ENCODE data around the gene KPNA6. TPM values are rescaled to one million over a fixed set of nuclear protein-coding genes. Genes with fewer than 3 reads are reported as not detected.
"Not testable (repeated sequence)": the region's sequence is repeated elsewhere in the genome, so short reads cannot be mapped to it uniquely, and the experiment has no call there.

Gene KPNA6
- total RNA-seq, 1 experiment from 2014 or later = 104 TPM

GRCh38 chr1:32077451-32077850, 30.4 kb upstream of the KPNA6 start:
- H3K4me1 Mint-ChIP-seq = peaks cover 4% of the 10 kb centered on the region
- H3K36me3 Mint-ChIP-seq = peaks cover 45% of the 10 kb centered on the region
- ChIA-PET POLR2A (no interaction called here), CTCF (no interaction called here)
- no peak for ATAC-seq
- no peak for DNase-seq (ENCODE audit: low spot score)
- H3K27me3 Mint-ChIP-seq (ENCODE audit: low read depth) = no peaks in the 10 kb centered on the region
- H3K9me3 Mint-ChIP-seq = 0 out of 2 replicates have a peak, but pooled peaks cover 3% of the 10 kb centered on the region
- no peak for TF ChIP-seq NFE2L1 (CRISPR knock-in tag; IDR thresholded peaks at IDR 0.05)
- TF ChIP-seq GTF2I (CRISPR knock-in tag; conservative IDR thresholded peaks at IDR 0.05) = no peak
- TF ChIP-seq FOXK1 (CRISPR knock-in tag; IDR thresholded peaks at IDR 0.05) = no peak
- TF ChIP-seq ZNF232 (CRISPR knock-in tag; IDR thresholded peaks at IDR 0.05) = no peak
- no peak for TF ChIP-seq NR3C1 (CRISPR knock-in tag; conservative IDR thresholded peaks at IDR 0.05; ENCODE audit: low read depth)
- TF ChIP-seq ATF1 (CRISPR knock-in tag; IDR thresholded peaks at IDR 0.05) = no peak
- no peak for TF ChIP-seq ZNF425 (CRISPR knock-in tag; conservative IDR thresholded peaks at IDR 0.05)
- no peak for TF ChIP-seq NFYB (CRISPR knock-in tag; conservative IDR thresholded peaks at IDR 0.05; ENCODE audit: low read depth)
- TF ChIP-seq MXD4 (CRISPR knock-in tag; IDR thresholded peaks at IDR 0.05; ENCODE audit: borderline replicate concordance) = no peak
- no peak for TF ChIP-seq JUN (CRISPR knock-in tag; IDR thresholded peaks at IDR 0.05)
- TF ChIP-seq AFF4 (CRISPR knock-in tag; IDR thresholded peaks at IDR 0.05; ENCODE audit: borderline replicate concordance) = no peak
- TF ChIP-seq TCF7 (CRISPR knock-in tag; IDR thresholded peaks at IDR 0.05; ENCODE audit: low read depth) = no peak
- no peak for TF ChIP-seq OVOL2 (CRISPR knock-in tag; IDR thresholded peaks at IDR 0.05; ENCODE audit: borderline replicate concordance)
- no peak for TF ChIP-seq MLX (CRISPR knock-in tag; IDR thresholded peaks at IDR 0.05)
- no peak for TF ChIP-seq CREB1 (CRISPR knock-in tag; IDR thresholded peaks at IDR 0.05)
- TF ChIP-seq SMAD3 (CRISPR knock-in tag; IDR thresholded peaks at IDR 0.05; ENCODE audit: borderline replicate concordance) = no peak
- no peak for TF ChIP-seq FOXJ3 (CRISPR knock-in tag; IDR thresholded peaks at IDR 0.05; ENCODE audit: borderline replicate concordance)
- TF ChIP-seq PRRX2 (CRISPR knock-in tag; IDR thresholded peaks at IDR 0.05) = no peak
- TF ChIP-seq EMX1 (CRISPR knock-in tag; IDR thresholded peaks at IDR 0.05) = no peak
- H3K27ac Mint-ChIP-seq = no peak overlapping the region
- no peak overlapping the region for H3K4me3 Mint-ChIP-seq

- DNase-seq (ENCODE audit: low spot score) = no peak
- TF ChIP-seq MLX (CRISPR knock-in tag; IDR thresholded peaks at IDR 0.05) (no peak), MYBL2 (CRISPR knock-in tag; IDR thresholded peaks at IDR 0.05) (no peak), SOX15 (CRISPR knock-in tag; IDR thresholded peaks at IDR 0.05) (no peak), JAZF1 (CRISPR knock-in tag; IDR thresholded peaks at IDR 0.05) (no peak), CTCF (IDR thresholded peaks at IDR 0.05) (no peak), NR2C2 (CRISPR knock-in tag; IDR thresholded peaks at IDR 0.05) (no peak), TEAD4 (CRISPR knock-in tag; IDR thresholded peaks at IDR 0.05) (no peak), GABPB1 (CRISPR knock-in tag; IDR thresholded peaks at IDR 0.05) (no peak)
- ATAC-seq = no peak
- no peaks in the 10 kb centered on the region for H3K4me1 Mint-ChIP-seq
- H3K36me3 Mint-ChIP-seq = peaks cover 63% of the 10 kb centered on the region
- 0 out of 2 replicates have a peak, but pooled peaks cover 3% of the 10 kb centered on the region for H3K9me3 Mint-ChIP-seq
- H3K27ac Mint-ChIP-seq = no peak overlapping the region
- H3K27me3 Mint-ChIP-seq (ENCODE audit: low read depth) = no peaks in the 10 kb centered on the region
- ChIA-PET POLR2A (no interaction called here), CTCF (interaction anchor here (1.1 to 4.0 kb wide), 2 partner anchors 9 to 16 kb away, joined by 6 to 34 read pairs; partner anchors contain the start of gene TMEM39B)
- H3K4me3 Mint-ChIP-seq = no peak overlapping the region
Observed at GRCh38 chr1:32082022-32082421, 25.8 kb upstream of the KPNA6 start.

- H3K4me1 Mint-ChIP-seq; DNase-seq (ENCODE audit: low spot score); ATAC-seq; H3K27ac Mint-ChIP-seq; POLR2A ChIA-PET; H3K9me3 Mint-ChIP-seq; H3K4me3 Mint-ChIP-seq; H3K27me3 Mint-ChIP-seq (ENCODE audit: low read depth): not testable (repeated sequence)
- H3K36me3 Mint-ChIP-seq = peaks cover 37% of the 10 kb centered on the region
- CTCF ChIA-PET = interaction anchor here (1.8 kb wide), 1 partner anchor 13 kb away, joined by 5 read pairs; no protein-coding TSS in a partner anchor
Observed at GRCh38 chr1:32086381-32086780, 21.5 kb upstream of the KPNA6 start.

Measured in WTC11 (cell line).